NCI-H1694 (cell line): ENCODE data around the gene CHKB.

ENCODE experiments used
- DNase-seq: peaks from one replicate; lab custom pipeline; 2025; lab: John Stamatoyannopoulos, UW

CHKB gene

GRCh38 chr22:50530580-50530876, 52.1 kb downstream of the CHKB start:
- DNase-seq, result no peak

- DNase-seq, result no peak
These were observed 52.6 kb downstream of the CHKB start, which contains the start of gene TYMP for GRCh38 chr22:50529897-50530579. TSS of gene TYMP (minus strand) at chr22:50530012. CDS start at chr22:50529709, 303 bp downstream.

GRCh38 chr22:50529416-50529896, 53.2 kb downstream of the CHKB start:
- DNase-seq, result no peak
